ENCODE measurements around the gene LGALS4.
"Not testable (repeated sequence)": the region's sequence is repeated elsewhere in the genome, so short reads cannot be mapped to it uniquely, and the experiment has no call there.

LGALS4 gene

GRCh38 chr19:38821230-38821825, 8.6 kb upstream of the LGALS4 start:
- DNase-seq (ENCODE audit: low read depth, low spot score): not testable (repeated sequence)

- DNase-seq (ENCODE audit: low read depth, low spot score): no peak
Measured at GRCh38 chr19:38819231-38819920, 6.6 kb upstream of the LGALS4 start.

DNA sequence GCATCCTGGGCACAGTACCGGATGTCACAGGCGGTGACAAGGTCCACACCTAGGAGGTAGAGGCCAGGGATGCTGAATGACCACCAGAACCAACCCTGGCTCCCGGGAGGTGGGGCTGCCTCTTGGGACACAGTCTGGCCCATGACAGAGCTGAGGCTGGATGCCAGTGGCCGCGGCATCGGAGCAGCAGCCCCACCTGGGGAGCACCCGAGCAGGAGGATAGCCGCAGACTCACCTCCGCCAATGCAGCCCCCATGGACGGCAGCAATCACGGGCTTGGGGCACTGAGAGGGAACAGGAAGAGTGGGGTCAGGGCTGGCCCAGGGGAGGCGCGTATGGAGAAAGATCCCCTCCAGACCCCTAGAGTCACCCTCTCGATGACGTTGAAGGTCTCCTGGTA, 4.3 kb upstream of the LGALS4 start:
- no peak for DNase-seq (ENCODE audit: low read depth, low spot score)

GRCh38 chr19:38816131-38816750, 3.5 kb upstream of the LGALS4 start:
- no peak for DNase-seq (ENCODE audit: low read depth, low spot score)

GRCh38 chr19:38815059-38816001, 2.6 kb upstream of the LGALS4 start:
- DNase-seq (ENCODE audit: low read depth, low spot score): no peak

- not testable (repeated sequence) for DNase-seq (ENCODE audit: low read depth, low spot score)
Measured at GRCh38 chr19:38813932-38814331, 1.2 kb upstream of the LGALS4 start.

GRCh38 chr19:38813323-38813722, 578 bp upstream of the LGALS4 start:
- no peak for DNase-seq (ENCODE audit: low read depth, low spot score)

GRCh38 chr19:38812009-38812840, 520 bp downstream of the LGALS4 start:
- DNase-seq (ENCODE audit: low read depth, low spot score): no peak

GRCh38 chr19:38809592-38810252, 3.0 kb downstream of the LGALS4 start:
- DNase-seq (ENCODE audit: low read depth, low spot score): no peak

DNA sequence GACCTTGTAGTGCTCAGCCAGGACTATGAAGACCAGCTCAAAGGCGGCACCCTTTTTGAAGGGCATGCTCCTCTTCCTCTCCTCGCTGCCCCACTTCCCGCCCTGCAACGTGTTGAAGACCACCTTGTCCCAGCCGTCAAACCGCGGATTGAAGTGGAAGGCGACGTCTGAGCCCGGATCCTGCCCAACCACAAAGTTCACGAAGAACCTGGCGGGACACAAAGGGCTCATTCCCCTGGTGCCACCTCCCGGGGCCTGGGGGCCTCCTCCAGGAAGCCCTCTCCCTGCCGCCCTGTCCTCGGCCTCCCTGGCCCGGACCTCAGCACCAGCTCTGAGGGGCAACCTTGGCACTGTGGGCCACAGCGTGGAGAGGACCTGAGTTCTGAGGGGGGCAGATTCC, 4.0 kb downstream of the LGALS4 start:
- DNase-seq (ENCODE audit: low read depth, low spot score): no peak

DNA sequence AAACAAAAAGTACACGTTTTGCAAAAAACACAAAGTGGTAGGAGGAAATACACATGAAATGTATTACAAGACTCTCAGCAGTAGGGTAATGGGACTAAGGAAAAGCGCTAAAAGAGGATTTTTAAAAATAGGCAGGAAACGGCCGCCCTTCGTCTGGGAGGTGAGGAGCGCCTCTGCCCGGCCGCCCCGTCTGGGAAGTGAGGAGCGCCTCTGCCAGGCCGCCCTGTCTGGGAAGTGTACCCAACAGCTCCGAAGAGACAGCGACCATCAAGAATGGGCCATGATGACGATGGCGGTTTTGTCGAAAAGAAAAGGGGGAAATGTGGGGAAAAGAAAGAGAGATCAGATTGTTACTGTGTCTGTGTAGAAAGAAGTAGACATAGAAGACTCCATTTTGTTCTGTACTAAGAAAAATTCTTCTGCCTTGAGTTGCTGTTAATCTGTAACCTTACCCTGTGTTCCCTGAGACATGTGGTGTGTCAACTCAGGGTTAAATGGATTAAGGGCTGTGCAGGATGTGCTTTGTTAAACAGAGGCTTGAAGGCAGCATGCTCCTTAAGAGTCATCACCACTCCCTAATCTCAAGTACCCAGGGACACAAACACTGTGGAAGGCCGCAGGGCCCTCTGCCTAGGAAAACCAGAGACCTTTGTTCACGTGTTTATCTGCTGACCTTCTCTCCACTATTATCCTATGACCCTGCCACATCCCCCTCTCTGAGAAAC, 5.2 kb downstream of the LGALS4 start:
- not testable (repeated sequence) for DNase-seq (ENCODE audit: low read depth, low spot score)

DNA sequence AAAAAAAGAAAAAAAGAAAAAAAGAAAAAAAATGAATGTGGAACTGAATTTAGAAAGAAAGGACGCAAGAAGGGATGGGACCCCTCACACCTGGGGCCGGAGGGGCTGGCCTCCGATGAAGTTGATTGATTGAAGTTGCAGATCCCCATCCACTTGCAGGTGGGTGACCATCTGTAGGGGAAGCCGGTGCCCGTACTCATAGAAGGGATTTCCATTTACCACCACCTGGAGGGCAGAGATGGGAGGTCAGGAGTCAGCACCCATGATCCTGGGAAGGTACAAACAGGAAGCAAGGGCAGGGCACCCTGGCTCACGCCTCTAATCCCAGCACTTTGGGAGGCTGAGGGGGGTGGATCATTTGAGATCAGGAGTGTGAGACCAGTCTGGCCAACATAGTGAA, 6.4 kb downstream of the LGALS4 start:
- DNase-seq (ENCODE audit: low read depth, low spot score): no peak

GRCh38 chr19:38805180-38805579, 7.6 kb downstream of the LGALS4 start:
- no peak for DNase-seq (ENCODE audit: low read depth, low spot score)

DNA sequence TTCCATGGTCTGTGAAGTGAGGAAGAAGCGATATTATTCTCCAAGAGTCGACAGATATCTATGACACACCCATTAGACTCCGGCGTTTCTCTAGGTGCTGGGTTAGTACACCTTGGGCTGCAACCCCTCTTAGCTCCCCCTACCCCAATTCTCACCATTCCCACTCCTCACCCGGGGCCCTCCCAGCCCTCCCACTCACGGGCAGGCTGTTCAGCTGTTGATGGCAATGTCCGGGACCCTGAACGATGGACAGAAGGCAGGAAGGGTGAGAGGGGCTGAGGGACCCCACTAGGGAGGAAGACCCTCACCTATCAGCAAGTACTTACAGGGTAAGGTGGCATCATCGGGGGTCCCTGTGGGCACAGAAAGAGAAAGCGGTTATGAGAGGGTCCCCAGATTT, 9.2 kb downstream of the LGALS4 start:
- DNase-seq (ENCODE audit: low read depth, low spot score): no peak

DNA sequence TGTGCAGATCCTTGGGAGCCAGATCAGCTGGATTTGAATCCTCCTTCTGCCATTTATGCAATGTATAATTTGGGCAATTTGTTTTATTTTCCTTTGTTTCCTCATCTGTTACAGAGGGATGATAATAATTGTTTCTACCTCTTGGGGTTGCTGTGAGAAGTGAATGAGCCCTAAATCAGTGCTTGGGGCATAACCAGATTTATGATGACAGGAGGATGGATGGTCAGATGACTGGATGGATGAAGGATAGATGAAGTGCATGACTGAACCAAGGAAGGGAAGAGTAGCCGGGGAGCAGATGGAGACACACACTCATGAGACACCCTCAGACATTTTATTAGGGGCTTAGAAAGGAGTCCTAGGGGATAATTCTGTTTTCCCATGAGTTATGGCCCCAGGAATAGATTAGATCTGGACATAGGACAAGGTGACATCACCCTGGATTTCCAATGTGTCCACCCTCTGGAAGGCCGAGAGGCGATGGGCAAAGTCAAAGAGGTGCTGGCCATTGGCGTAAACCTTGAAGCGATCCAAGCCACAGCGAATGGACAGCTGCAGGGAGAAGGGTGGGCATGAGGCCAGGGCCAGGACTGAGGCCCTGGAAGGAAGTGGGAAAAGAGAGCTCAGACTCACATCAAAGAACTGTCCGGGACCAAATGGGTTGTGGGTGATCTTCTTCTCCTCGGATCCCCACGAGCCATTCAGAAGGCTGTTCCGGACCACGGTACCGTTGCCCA, 11.2 kb downstream of the LGALS4 start:
- DNase-seq (ENCODE audit: low read depth, low spot score): no peak

GRCh38 chr19:38800577-38801347, 12.0 kb downstream of the LGALS4 start:
- no peak for DNase-seq (ENCODE audit: low read depth, low spot score)

- DNase-seq (ENCODE audit: low read depth, low spot score): no peak
Measured at GRCh38 chr19:38799104-38799503, 13.6 kb downstream of the LGALS4 start.

GRCh38 chr19:38797781-38798180, 15.0 kb downstream of the LGALS4 start:
- not testable (repeated sequence) for DNase-seq (ENCODE audit: low read depth, low spot score)
